Gastroesophageal sphincter (tissue), 4 donors: ENCODE data around the gene TNRC6A. TPM values are rescaled to one million over a fixed set of nuclear protein-coding genes. Genes with fewer than 3 reads are reported as not detected.
A peak's percentile ranks its signal among the peaks of the same experiment; 100 is the strongest.
"Not testable (repeated sequence)": the region's sequence is repeated elsewhere in the genome, so short reads cannot be mapped to it uniquely, and the experiment has no call there.

Source experiments
- ATAC-seq: fragments of 150-250 bp; one replicate; pipeline ENCODE4 v1.9.1; 2016; ENCODE audit warnings: mild to moderate bottlenecking, moderate library complexity
- H3K27ac ChIP-seq, 4 donors: fragments of 200-600 bp; sonication (generic) in 3 of 4; 1 replicate in 3 of 4; 2 replicates in 1 of 4; pipeline ENCODE4 v1.5.1; 2016 to 2019
- H3K27me3 ChIP-seq: fragments of 200-600 bp; sonication (generic); one replicate; pipeline ENCODE4 v1.5.1; 2019
- H3K36me3 ChIP-seq, 2 donors: fragments of 200-600 bp; sonication (generic); one replicate each; pipeline ENCODE4 v1.5.1; 2019; ENCODE audit warnings: control low read depth in 1 of 2
- H3K4me1 ChIP-seq, 3 donors: fragments of 200-600 bp; sonication (generic); 1 replicate in 2 of 3; 2 replicates in 1 of 3; pipeline ENCODE4 v1.5.1; 2016 to 2019; ENCODE audit warnings: control low read depth in 2 of 3
- H3K4me3 ChIP-seq, 2 donors: fragments of 200-600 bp; sonication (generic); one replicate each; pipeline ENCODE4 v1.5.1; 2019; ENCODE audit warnings: mild to moderate bottlenecking in 1 of 2, moderate library complexity in 1 of 2
- H3K9me3 ChIP-seq, 3 donors: fragments of 200-600 bp; sonication (generic); one replicate each; pipeline ENCODE4 v1.5.1; 2017 to 2019; ENCODE audit warnings: control low read depth in 2 of 3
- CTCF ChIP-seq, 4 experiments: fragments of 200-600 bp in 2 of 4; fragments of 450-650 bp in 2 of 4; sonication (generic) in 1 of 4; IDR thresholded peaks; one replicate each; pipeline ENCODE4 v1.5.1; 2017 to 2019; ENCODE audit warnings: antibody characterized with exemption in 4 of 4, mild to moderate bottlenecking in 2 of 4, moderate library complexity in 2 of 4
- EP300 ChIP-seq: sonication (generic); formaldehyde crosslinking; IDR thresholded peaks from one replicate; pipeline ENCODE4 v1.6.1; 2017; ENCODE audit warnings: antibody characterized with exemption, mild to moderate bottlenecking
- POLR2A ChIP-seq, 2 donors: fragments of 450-650 bp; IDR thresholded peaks; one replicate each; pipeline ENCODE4 v1.6.1; 2017; ENCODE audit warnings: antibody characterized with exemption in 2 of 2, mild to moderate bottlenecking in 2 of 2, moderate library complexity in 1 of 2
- POLR2AphosphoS5 ChIP-seq: sonication (generic); formaldehyde crosslinking; IDR thresholded peaks from one replicate; pipeline ENCODE4 v1.6.1; 2017; ENCODE audit warnings: antibody characterized with exemption
- WGBS, 2 donors: methylation state at CpG; one replicate each; pipeline ENCODE4 v1.1.5; 2018; ENCODE audit warnings: low coverage in 1 of 2; 5-methylcytosine and 5-hydroxymethylcytosine counted together
- total RNA-seq, 4 donors: library from RNA; depleted of rRNA; stranded (reverse); fragments of >200 nt; gene quantifications; one replicate each; pipeline ENCODE4 v1.1.0, GENCODE V29; 2016

Gene TNRC6A
- total RNA-seq, 4 donors from 2014 or later = 33.4 to 71.1 (median 58.6) TPM

GRCh38 chr16:24748242-24748641, 18.8 kb downstream of the TNRC6A start:
- peaks cover 22 to 100% (median 46%) of the 10 kb centered on the region in 3 donors for H3K4me1 ChIP-seq
- H3K9me3 ChIP-seq = no peaks in the 10 kb centered on the region
- TF ChIP-seq EP300 (no peak), POLR2AphosphoS5 (no peak), CTCF (IDR thresholded peaks at IDR 0.05) (no peak), POLR2A (IDR thresholded peaks at IDR 0.05) (no peak)
- no peaks in the 10 kb centered on the region for H3K36me3 ChIP-seq
- peak overlapping the region; percentile 34 to 51 (median 43) for H3K27ac ChIP-seq
- H3K27me3 ChIP-seq = no peaks in the 10 kb centered on the region
- ATAC-seq = peak; percentile 92
- no peak overlapping the region for H3K4me3 ChIP-seq
- 22 to 25% methylated on average over 2 of the region's 2 CpGs for WGBS, 2 donors

GRCh38 chr16:24749310-24749709, 19.9 kb downstream of the TNRC6A start:
- no peak for ATAC-seq
- Histone ChIP-seq H3K4me3 (no peak overlapping the region), H3K4me1 (peaks cover 22 to 100% (median 42%) of the 10 kb centered on the region in 3 donors), H3K9me3 (no peaks in the 10 kb centered on the region), H3K36me3 (no peaks in the 10 kb centered on the region), H3K27me3 (no peaks in the 10 kb centered on the region), H3K27ac (peak overlapping the region in 1 of 4 donors; percentile 51)
- TF ChIP-seq CTCF (IDR thresholded peaks at IDR 0.05) (no peak), EP300 (no peak), POLR2A (IDR thresholded peaks at IDR 0.05) (no peak), POLR2AphosphoS5 (no peak)

GRCh38 chr16:24749872-24750271, 20.4 kb downstream of the TNRC6A start:
- peaks cover 22 to 100% (median 42%) of the 10 kb centered on the region in 3 donors for H3K4me1 ChIP-seq
- not testable (repeated sequence) for ATAC-seq, H3K9me3 ChIP-seq, H3K27me3 ChIP-seq, H3K36me3 ChIP-seq, H3K27ac ChIP-seq, H3K4me3 ChIP-seq
- WGBS, 2 donors = 81 to 98% methylated on average over 3 to 5 of the region's 5 CpGs

GRCh38 chr16:24753000-24753399, 23.5 kb downstream of the TNRC6A start:
- peaks cover 12 to 97% (median 25%) of the 10 kb centered on the region in 3 donors for H3K4me1 ChIP-seq
- no peak for ATAC-seq
- TF ChIP-seq POLR2AphosphoS5 = no peak
- TF ChIP-seq CTCF (IDR thresholded peaks at IDR 0.05) = no peak
- TF ChIP-seq EP300 = no peak
- no peak for TF ChIP-seq POLR2A (IDR thresholded peaks at IDR 0.05)

GRCh38 chr16:24753437-24753836, 24.0 kb downstream of the TNRC6A start:
- Histone ChIP-seq H3K27me3 (no peaks in the 10 kb centered on the region), H3K36me3 (peaks cover 0 to 3% of the 10 kb centered on the region in 2 donors), H3K27ac (no peak overlapping the region), H3K4me1 (peaks cover 9 to 97% (median 21%) of the 10 kb centered on the region in 3 donors), H3K4me3 (no peak overlapping the region), H3K9me3 (no peaks in the 10 kb centered on the region)
- no peak for ATAC-seq
- 79 to 83% methylated on average over 3 of the region's 3 CpGs for WGBS, 2 donors
- TF ChIP-seq CTCF (IDR thresholded peaks at IDR 0.05) = no peak
- no peak for TF ChIP-seq POLR2A (IDR thresholded peaks at IDR 0.05)
- TF ChIP-seq POLR2AphosphoS5 = no peak
- no peak for TF ChIP-seq EP300

More at GRCh38 chr16:24753000-24753399, 23.5 kb downstream of the TNRC6A start:
- Histone ChIP-seq H3K36me3 (no peaks in the 10 kb centered on the region), H3K9me3 (no peaks in the 10 kb centered on the region), H3K27ac (no peak overlapping the region), H3K4me3 (no peak overlapping the region), H3K27me3 (no peaks in the 10 kb centered on the region)
